ENCODE data around the gene CASK.
A peak's percentile ranks its signal among the peaks of the same experiment; 100 is the strongest.

CASK gene

DNA sequence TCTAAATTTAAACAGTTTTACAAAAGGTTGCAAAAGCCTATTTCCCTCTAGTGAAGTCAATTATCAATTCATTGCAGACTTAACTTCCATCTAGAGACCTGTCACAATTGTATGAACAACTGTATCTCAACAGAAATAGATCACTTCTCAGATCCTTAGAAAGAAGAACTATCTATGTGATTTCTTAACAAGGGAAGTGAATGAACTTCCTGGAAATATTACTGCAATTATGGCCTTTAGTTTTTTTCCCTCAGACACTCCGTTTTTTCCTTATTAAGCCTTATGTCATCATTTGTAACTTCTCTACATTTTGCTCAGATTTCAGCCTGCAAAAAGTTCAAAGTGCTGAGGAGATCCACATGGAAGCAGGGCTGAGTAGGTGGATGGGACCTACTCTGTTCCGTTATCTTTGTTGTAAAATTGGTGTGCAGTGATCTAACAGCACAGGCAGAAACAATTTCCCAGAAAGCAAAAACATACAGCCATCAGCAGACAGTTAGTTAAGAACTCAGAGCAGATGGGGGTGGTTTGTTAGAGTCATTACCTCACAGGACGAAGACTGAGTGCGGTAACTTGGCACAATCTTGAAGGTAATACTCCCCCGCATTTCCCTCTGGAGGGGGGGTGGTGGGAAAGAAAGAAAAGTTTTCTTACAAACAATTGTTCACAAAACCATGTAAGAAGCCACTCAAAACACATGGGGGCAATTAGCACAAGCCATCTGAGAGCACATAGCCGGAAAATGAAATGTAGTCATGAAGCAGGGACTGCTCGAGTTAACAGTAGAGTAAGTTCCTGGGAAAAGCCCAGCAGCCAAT, 363.9 kb downstream of the CASK start:
- DNase-seq (ENCODE audit: low read depth): peak; percentile 4

DNA sequence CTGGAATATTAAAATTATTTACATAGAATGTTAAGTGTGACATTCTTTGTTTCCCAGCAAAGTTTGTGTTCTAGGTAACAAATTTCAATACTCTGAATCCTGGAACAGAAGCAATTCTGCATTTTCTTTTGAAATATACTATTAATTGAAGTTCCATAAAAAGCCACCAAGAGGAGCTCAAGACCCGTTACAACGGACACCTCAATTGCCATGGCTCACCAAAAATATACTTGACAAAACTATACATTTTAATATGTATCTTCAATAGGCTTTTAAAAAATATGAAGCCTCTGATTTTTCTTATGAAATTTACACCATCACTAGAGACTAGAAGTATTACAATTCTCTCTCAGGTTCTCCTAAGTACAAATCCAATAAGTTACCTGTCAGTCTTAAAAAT, 364.8 kb downstream of the CASK start:
- no peak for DNase-seq (ENCODE audit: low read depth)

DNA sequence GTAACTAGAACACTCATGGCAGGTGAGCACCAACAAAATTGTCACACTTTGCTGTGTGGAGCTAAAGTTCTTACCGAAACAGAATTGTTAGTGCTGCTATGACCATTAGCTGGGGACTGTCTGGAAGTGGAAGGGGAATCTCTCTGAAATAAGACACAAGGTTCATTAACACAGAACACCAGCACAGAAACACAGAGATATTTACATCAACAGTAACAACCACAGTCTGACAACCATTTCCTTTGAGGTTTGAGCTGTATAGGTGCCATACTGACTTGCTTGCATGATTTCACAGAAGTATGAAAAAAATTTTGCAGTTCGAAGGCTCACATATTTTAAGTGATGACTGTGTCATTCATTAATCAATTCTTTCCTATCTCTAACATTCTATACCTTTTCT, 366.4 kb downstream of the CASK start:
- DNase-seq (ENCODE audit: low read depth): no peak

- DNase-seq (ENCODE audit: low read depth): no peak
Measured at GRCh38 chrX:41553688-41554087, 369.7 kb downstream of the CASK start.

DNA sequence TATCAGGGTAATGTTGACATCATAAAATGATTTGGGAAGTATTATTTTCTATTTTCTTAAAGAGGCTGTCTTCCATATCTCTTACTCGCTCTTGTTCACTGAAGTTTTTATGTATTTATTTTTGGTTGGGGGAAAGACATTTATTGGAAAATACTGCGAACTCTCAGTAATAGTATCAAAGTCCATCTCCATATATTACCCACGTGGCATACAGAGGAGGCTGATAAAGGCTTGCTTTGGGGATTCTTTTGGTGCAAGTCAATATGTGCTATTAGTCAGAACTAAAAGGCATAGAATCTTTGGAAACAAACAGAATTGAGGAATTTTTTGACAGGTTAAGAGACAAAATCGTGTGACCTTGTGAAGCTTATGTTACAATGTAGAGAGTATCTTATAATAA, 374.9 kb downstream of the CASK start:
- DNase-seq (ENCODE audit: low read depth): no peak

GRCh38 chrX:41543668-41544067, 379.7 kb downstream of the CASK start:
- DNase-seq (ENCODE audit: low read depth): no peak

DNA sequence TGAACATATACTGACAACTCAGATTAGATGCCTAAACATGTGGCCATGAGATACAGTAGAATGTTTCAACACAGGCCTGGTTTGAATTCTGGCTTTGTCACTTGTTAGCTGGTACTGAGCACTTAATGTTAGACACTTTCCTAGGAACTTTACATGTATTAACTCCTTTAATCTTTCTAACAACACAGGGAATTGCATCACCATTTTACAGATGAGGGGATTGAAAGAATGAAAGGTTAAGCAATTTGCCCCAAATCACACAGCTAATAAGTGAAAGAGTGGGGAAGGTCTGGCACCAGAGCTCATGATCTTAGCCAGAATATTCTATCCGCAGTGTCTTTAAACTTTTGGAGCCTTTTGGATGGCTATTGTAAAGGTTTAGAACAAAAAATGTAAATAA, 380.3 kb downstream of the CASK start:
- no peak for DNase-seq (ENCODE audit: low read depth)

GRCh38 chrX:41542536-41542935, 380.8 kb downstream of the CASK start:
- no peak for DNase-seq (ENCODE audit: low read depth)

DNA sequence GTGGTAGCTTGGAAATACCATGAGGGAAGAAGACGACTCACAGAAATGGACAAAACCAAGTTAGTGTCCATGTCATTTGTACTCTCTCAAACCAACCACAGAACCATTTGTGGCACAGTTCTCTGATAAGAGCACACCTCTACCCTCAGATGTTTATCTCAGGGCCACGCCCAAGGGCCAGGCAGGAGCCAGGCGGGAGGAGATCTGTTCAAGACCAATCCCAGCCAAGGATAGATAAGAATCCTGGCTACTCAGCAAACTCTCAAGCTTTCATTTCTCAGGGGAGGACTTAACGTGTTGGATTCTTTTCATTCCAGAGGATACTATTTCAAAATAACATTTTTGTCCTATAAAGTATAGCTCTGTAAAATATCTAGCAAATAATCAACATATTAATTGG, 381.2 kb downstream of the CASK start:
- DNase-seq (ENCODE audit: low read depth): no peak

- DNase-seq (ENCODE audit: low read depth): no peak
Measured at GRCh38 chrX:41541386-41541785, 382.0 kb downstream of the CASK start.

- DNase-seq (ENCODE audit: low read depth): no peak
Measured at GRCh38 chrX:41538707-41539106, 384.6 kb downstream of the CASK start.

DNA sequence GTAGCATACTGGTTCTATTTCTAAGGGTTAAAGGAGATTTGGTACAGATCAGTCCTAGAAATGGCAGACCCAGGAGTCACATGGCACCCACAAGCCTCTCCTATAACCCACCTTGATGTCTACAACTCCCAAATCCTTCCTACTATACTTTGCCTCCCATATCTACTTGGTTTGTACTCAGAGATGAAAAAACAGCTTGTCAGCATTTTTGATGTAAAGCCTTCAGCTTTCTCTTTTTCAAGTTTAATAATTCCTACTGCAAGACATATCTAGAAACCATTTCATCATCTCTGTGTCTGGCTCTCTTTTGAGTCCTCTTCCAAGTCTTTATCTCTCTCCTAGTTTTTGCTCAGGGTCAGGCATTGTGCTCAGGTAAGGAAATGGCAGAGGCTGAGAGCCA, 393.3 kb downstream of the CASK start:
- DNase-seq (ENCODE audit: low read depth): no peak

- DNase-seq (ENCODE audit: low read depth): no peak
Measured at GRCh38 chrX:41529221-41529620, 394.1 kb downstream of the CASK start.

- no peak for DNase-seq (ENCODE audit: low read depth)
Measured at GRCh38 chrX:41528784-41529183, 394.6 kb downstream of the CASK start.

- no peak for DNase-seq (ENCODE audit: low read depth)
Measured at GRCh38 chrX:41526925-41527324, 396.4 kb downstream of the CASK start.

- no peak for DNase-seq (ENCODE audit: low read depth)
Measured at GRCh38 chrX:41526271-41526670, 397.1 kb downstream of the CASK start.

GRCh38 chrX:41522671-41523070, 400.7 kb downstream of the CASK start:
- DNase-seq (ENCODE audit: low read depth): no peak

- no peak for DNase-seq (ENCODE audit: low read depth)
Measured at GRCh38 chrX:41522081-41522480, 401.3 kb downstream of the CASK start.

GRCh38 chrX:41519468-41519867, 403.9 kb downstream of the CASK start:
- DNase-seq (ENCODE audit: low read depth): no peak

- no peak for DNase-seq (ENCODE audit: low read depth)
Measured at GRCh38 chrX:41518841-41519220, 404.5 kb downstream of the CASK start.

DNA sequence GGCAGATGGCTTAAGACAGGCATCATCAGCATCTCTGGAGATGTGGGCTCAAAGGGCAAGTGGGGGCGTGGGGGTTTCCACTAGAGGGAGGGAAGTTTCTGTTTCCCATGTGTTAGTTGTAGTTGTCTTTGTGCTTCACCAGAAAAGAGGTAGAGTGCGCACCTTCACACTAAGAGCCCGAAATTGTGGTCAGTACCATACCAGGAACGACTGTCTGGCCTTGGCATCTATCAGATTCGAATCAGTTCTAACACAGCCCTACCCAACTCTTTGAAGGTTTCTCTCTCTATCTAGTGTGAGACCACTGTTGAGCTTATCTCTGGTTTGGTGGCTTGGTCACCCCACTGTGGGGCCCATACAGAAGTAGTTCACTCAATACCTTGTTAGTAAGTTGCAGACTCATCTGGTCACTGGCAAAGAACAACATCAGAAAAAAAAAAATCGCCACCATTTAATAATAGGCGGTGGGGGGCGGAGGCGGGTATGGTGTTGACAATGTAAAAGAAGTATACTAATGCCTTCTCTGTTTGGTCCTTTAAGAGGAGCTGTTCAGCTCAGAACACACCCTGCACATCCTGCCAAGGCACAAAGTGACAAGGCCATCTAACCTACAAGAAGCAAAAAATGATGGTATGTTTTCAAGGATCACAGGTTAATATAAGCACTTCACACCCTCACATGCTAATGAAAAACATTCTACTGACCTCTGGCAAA, 405.1 kb downstream of the CASK start:
- DNase-seq (ENCODE audit: low read depth): peak; percentile 14

DNA sequence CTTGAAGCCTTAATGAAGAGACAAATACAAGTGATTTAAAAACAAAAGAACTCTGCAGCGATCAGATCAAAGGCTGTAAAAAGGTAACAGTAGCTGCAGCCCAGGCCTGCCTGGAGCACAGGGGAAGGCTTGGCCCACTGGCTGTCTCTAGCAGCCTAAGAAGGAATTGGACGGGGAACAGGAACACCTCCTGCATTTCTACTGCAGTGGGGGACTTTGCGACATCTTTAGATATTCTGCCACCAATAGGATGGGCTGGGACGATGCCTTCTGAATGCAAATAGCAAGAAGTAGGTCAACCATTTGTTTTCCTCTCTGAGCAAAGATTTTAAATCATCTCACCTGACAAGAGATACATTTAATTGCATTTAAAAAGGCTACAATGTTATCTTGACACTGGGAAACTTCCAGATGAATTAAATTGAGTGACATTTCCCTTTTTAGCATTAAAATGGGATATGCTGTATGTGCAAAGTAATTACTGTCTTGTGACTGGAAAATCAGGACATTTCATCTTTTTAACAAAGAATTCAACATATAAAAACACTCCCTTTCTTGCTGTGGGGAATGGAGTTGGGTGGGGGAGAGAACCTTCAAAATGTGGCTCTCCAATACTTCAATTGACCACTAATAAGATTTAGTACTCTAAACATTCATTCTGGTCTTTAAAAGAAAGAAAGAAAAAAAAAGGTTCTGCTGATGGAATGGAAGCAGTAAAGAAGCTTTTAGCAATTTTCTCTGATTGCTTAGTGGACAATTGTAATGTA, 406.2 kb downstream of the CASK start:
- DNase-seq (ENCODE audit: low read depth): no peak

GRCh38 chrX:41516456-41516855, 406.9 kb downstream of the CASK start:
- DNase-seq (ENCODE audit: low read depth): no peak

Data from activated T-helper 9 cell treated with anti-CD3 and anti-CD28 coated beads, Interleukin-2, amount 50 U/mL, for 16 hours (primary cell).